HepG2 (cell line): ENCODE measurements around the gene UNG. TPM values are rescaled to one million over a fixed set of nuclear protein-coding genes. Genes with fewer than 3 reads are reported as not detected.

ENCODE experiments used
- CERS6 ChIP-seq: sonication (generic); formaldehyde crosslinking; IDR thresholded peaks from 2 replicates; pipeline ENCODE4 v1.5.0; 2020; ENCODE audit warnings: missing genetic modification reagents
- CTCF ChIP-seq: sonication (generic); formaldehyde crosslinking; IDR thresholded peaks from 2 replicates; pipeline ENCODE4 v1.5.0; 2020; ENCODE audit warnings: mild to moderate bottlenecking, missing genetic modification reagents, moderate library complexity
- DBP ChIP-seq: sonication (generic); formaldehyde crosslinking; IDR thresholded peaks from 2 replicates; pipeline ENCODE4 v1.4.0; 2020; ENCODE audit warnings: missing genetic modification reagents; ENCODE audit errors: not compliant biosample characterization
- HCFC1 ChIP-seq: fragments of 150-350 bp; IDR thresholded peaks from 2 replicates; pipeline ENCODE4 v1.6.1; 2014; ENCODE audit warnings: low read depth, low read length
- HNRNPL ChIP-seq: fragments of 200-400 bp; formaldehyde crosslinking; IDR thresholded peaks from 2 replicates; pipeline ENCODE4 v1.6.1; 2017; ENCODE audit warnings: mild to moderate bottlenecking, low read depth, low read length
- JDP2 ChIP-seq: sonication (generic); formaldehyde crosslinking; IDR thresholded peaks from 2 replicates; pipeline ENCODE4 v1.8.1; 2022; ENCODE audit warnings: missing genetic modification reagents, borderline replicate concordance
- MLLT10 ChIP-seq: sonication (generic); formaldehyde crosslinking; IDR thresholded peaks from 2 replicates; pipeline ENCODE4 v1.4.0; 2020; ENCODE audit warnings: missing genetic modification reagents
- MLX ChIP-seq: IDR thresholded peaks from 2 replicates; pipeline ENCODE4 v1.6.1; 2016
- RBAK ChIP-seq: sonication (generic); formaldehyde crosslinking; IDR thresholded peaks from 2 replicates; pipeline ENCODE4 v1.5.1; 2020; ENCODE audit warnings: mild to moderate bottlenecking, missing genetic modification reagents
- TRIM22 ChIP-seq: fragments of 450-650 bp; IDR thresholded peaks from 2 replicates; pipeline ENCODE4 v1.6.1; 2017
- ZBTB25 ChIP-seq: IDR thresholded peaks from 2 replicates; pipeline ENCODE4 v1.6.1; 2018; ENCODE audit warnings: missing genetic modification reagents
- ZBTB7A ChIP-seq: sonication (generic); formaldehyde crosslinking; IDR thresholded peaks from 2 replicates; pipeline ENCODE4 v1.8.0; 2022; ENCODE audit warnings: mild to moderate bottlenecking, missing genetic modification reagents
- ZBTB7B ChIP-seq: sonication (generic); formaldehyde crosslinking; IDR thresholded peaks from 2 replicates; pipeline ENCODE4 v1.4.0; 2020; ENCODE audit warnings: missing genetic modification reagents
- ZNF142 ChIP-seq: sonication (generic); formaldehyde crosslinking; IDR thresholded peaks from 2 replicates; pipeline ENCODE4 v1.4.0; 2020; ENCODE audit warnings: missing genetic modification reagents
- ZNF740 ChIP-seq: sonication (generic); formaldehyde crosslinking; IDR thresholded peaks from 2 replicates; pipeline ENCODE4 v1.4.0; 2020; ENCODE audit warnings: missing genetic modification reagents
- polyA plus RNA-seq, 8 experiments: library from polyadenylated mRNA; depleted of rRNA in 3 of 8; stranded (reverse) in 7 of 8; unstranded in 1 of 8; fragments of >200 nt; fragmentation: Illumina TruSeq in 4 of 8; extraction: Trizol in 4 of 8; gene quantifications; 2 replicates each; pipeline versions ENCODE4 v1.2.1 to v1.2.3, GENCODE V29; 2011 to 2016; ENCODE audit warnings: low read depth in 4 of 8, missing spikeins in 1 of 8, mixed read lengths in 1 of 8; ENCODE audit not compliant: insufficient read depth in 1 of 8
- total RNA-seq, 5 experiments: library from RNA; depleted of rRNA; stranded (reverse); fragments of >200 nt; fragmentation: Illumina TruSeq; extraction: Trizol; gene quantifications; 2 replicates each; pipeline ENCODE4 v1.2.3, GENCODE V29; 2016; ENCODE audit warnings: low read depth in 1 of 5

Gene UNG
- total and polyA plus RNA-seq, 2 of the 13 experiments (the other 11 are each of a cell fraction or from before 2014, with no cell fraction given), result 23.3 to 114 TPM

GRCh38 chr12:109052414-109053323 is 44.7 kb upstream of the UNG start, which contains the start of gene USP30 (continued):
- TF ChIP-seq RBAK (CRISPR knock-in tag) (no peak), JDP2 (CRISPR knock-in tag) (no peak), HNRNPL (no peak), ZBTB7A (CRISPR knock-in tag) (no peak), CTCF (CRISPR knock-in tag) (0 out of 2 replicates have a peak, but pooled peaks have one; percentile 30), ZNF142 (peak; percentile 51; the same call in 1 of the 2 replicates), CERS6 (CRISPR knock-in tag) (no peak), MLLT10 (CRISPR knock-in tag) (no peak), ZNF740 (CRISPR knock-in tag) (0 out of 2 replicates have a peak, but pooled peaks have one; percentile 30), ZBTB25 (CRISPR knock-in tag) (peak; percentile 98), MLX (peak; percentile 54; the same call in 1 of the 2 replicates), DBP (no peak), HCFC1 (peak; percentile 84), ZBTB7B (CRISPR knock-in tag) (peak; percentile 88), TRIM22 (no peak)
